HG03095 (cell line): ENCODE results near the gene HNF1B.

ENCODE experiments used
- ATAC-seq: cut with Tn5 transposase; IDR thresholded peaks from one replicate; pipeline ENCODE4 v1.9.1; 2021; ENCODE audit warnings: moderate library complexity; ENCODE audit not compliant: unreplicated experiment

Gene HNF1B

GRCh38 chr17:37637956-37638355 is 106.9 kb downstream of the HNF1B start:
- no peak for ATAC-seq
